Measurements from ENCODE around the gene SLC35D1.

Gene SLC35D1

DNA sequence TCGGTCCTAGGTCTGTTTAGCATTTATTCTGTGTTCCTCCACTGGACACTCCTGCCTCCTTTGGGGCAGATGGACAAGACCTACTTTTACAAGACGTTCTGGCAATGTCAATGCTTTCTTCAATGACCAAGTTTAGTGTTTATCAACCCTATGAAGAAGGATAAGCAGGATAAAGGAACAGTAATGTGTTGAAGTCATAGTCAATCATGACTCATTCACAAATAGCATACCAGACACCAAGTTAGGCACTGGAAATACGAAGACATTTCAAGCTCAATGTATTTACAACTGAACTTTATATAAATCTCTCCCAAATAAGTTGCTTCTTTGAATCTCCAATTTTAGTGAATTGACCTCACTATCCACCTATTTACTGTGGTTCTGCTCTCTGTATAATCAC lies 4.8 kb upstream of the SLC35D1 start:
- Histone ChIP-seq H3K9ac (ENCODE audit: low read length) (no peak overlapping the region), H3K4me3 (ENCODE audit: low read length) (no peak overlapping the region)
- no CpG with 5 or more reads among the region's 3 CpGs for WGBS (ENCODE audit: extremely low coverage, insufficient coverage, low lambda C conversion rate)

DNA sequence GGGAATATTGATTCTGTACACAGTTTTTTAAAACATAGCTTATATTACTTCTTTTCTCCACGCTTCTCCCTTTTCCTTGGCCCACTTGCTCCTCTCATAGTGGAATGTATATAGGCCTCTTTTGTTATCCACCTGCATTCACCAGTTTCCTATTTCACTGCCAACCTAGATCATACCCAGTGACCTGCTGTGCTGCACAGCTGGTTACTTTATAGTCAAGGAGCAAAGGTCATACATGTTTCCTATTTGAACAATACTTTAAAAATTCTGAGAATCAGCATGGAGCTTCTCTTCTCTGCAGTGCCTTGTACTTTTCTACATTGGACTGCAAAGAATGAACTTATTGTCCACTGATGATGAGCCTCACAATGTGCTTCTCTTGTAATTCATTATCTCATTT lies 4.3 kb upstream of the SLC35D1 start:
- no peak overlapping the region for H3K9ac ChIP-seq (ENCODE audit: low read length)
- no peaks in the 10 kb centered on the region for H3K27me3 ChIP-seq (ENCODE audit: insufficient read depth, low read length, poor library complexity)
- H3K4me2 ChIP-seq (ENCODE audit: low read length), result no peak overlapping the region
- H3K4ac ChIP-seq (ENCODE audit: low read depth, low read length), result no peak overlapping the region
- no peak overlapping the region for H2BK120ac ChIP-seq (ENCODE audit: low read depth, low read length)
- H3K23ac ChIP-seq (ENCODE audit: low read length), result no peak overlapping the region
- no peak overlapping the region for H4K8ac ChIP-seq (ENCODE audit: low read depth, low read length)
- no peak overlapping the region for H4K5ac ChIP-seq (ENCODE audit: low read length)
- DNase-seq, result no peak
- no peak overlapping the region for H2BK5ac ChIP-seq (ENCODE audit: low read length)
- no peaks in the 10 kb centered on the region for H3K36me3 ChIP-seq (ENCODE audit: control insufficient read depth, insufficient read depth, low read length)
- H3K27ac ChIP-seq (ENCODE audit: low read depth, low read length), result no peak overlapping the region
- H3K79me2 ChIP-seq (ENCODE audit: control insufficient read depth, insufficient read depth, low read length), result no peaks in the 10 kb centered on the region
- no peak overlapping the region for H2BK15ac ChIP-seq (replicated peaks; ENCODE audit: low read depth)
- H3K18ac ChIP-seq (ENCODE audit: low read length), result no peak overlapping the region
- no peak overlapping the region for H3K56ac ChIP-seq (ENCODE audit: low read length)
- H2AK5ac ChIP-seq (ENCODE audit: low read length), result no peak overlapping the region
- no CpG with 5 or more reads among the region's 1 CpG for WGBS (ENCODE audit: extremely low coverage, insufficient coverage, low lambda C conversion rate)
- H3K79me1 ChIP-seq (ENCODE audit: low read length), result no peaks in the 10 kb centered on the region
- no peak overlapping the region for H3K4me3 ChIP-seq (ENCODE audit: low read length)
- no peaks in the 10 kb centered on the region for H3K4me1 ChIP-seq (ENCODE audit: control insufficient read depth, low read depth, low read length)

More for the DNA sequence above, 4.8 kb upstream of the SLC35D1 start:
- Histone ChIP-seq H2BK15ac (replicated peaks; ENCODE audit: low read depth) (no peak overlapping the region), H2AK5ac (ENCODE audit: low read length) (no peak overlapping the region), H3K56ac (ENCODE audit: low read length) (no peak overlapping the region), H3K79me2 (ENCODE audit: control insufficient read depth, insufficient read depth, low read length) (no peaks in the 10 kb centered on the region), H3K4ac (ENCODE audit: low read depth, low read length) (no peak overlapping the region), H3K27ac (ENCODE audit: low read depth, low read length) (no peak overlapping the region), H2BK120ac (ENCODE audit: low read depth, low read length) (no peak overlapping the region), H3K4me2 (ENCODE audit: low read length) (no peak overlapping the region), H3K4me1 (ENCODE audit: control insufficient read depth, low read depth, low read length) (no peaks in the 10 kb centered on the region), H2BK5ac (ENCODE audit: low read length) (no peak overlapping the region), H3K23ac (ENCODE audit: low read length) (no peak overlapping the region), H3K18ac (ENCODE audit: low read length) (no peak overlapping the region), H4K5ac (ENCODE audit: low read length) (no peak overlapping the region), H4K8ac (ENCODE audit: low read depth, low read length) (no peak overlapping the region), H3K79me1 (ENCODE audit: low read length) (no peaks in the 10 kb centered on the region), H3K27me3 (ENCODE audit: insufficient read depth, low read length, poor library complexity) (no peaks in the 10 kb centered on the region), H3K36me3 (ENCODE audit: control insufficient read depth, insufficient read depth, low read length) (no peaks in the 10 kb centered on the region)
- no peak for DNase-seq

DNA sequence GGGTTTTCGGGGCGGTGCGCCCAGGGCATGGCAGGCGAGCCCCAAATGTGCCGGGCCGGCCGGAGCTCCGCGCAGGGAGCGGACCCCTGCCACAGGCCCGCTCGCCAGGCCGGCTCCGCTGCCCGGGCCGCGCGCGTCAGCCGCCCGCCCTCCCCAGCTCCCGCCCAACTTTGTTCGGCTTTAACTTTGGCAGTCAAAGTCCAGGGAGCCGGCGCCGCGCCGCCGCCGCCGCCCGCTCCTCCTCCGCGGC lies 488 bp downstream of the SLC35D1 start:
- DNase-seq, result no peak
- H2BK5ac ChIP-seq (ENCODE audit: low read length), result no peak overlapping the region

DNA sequence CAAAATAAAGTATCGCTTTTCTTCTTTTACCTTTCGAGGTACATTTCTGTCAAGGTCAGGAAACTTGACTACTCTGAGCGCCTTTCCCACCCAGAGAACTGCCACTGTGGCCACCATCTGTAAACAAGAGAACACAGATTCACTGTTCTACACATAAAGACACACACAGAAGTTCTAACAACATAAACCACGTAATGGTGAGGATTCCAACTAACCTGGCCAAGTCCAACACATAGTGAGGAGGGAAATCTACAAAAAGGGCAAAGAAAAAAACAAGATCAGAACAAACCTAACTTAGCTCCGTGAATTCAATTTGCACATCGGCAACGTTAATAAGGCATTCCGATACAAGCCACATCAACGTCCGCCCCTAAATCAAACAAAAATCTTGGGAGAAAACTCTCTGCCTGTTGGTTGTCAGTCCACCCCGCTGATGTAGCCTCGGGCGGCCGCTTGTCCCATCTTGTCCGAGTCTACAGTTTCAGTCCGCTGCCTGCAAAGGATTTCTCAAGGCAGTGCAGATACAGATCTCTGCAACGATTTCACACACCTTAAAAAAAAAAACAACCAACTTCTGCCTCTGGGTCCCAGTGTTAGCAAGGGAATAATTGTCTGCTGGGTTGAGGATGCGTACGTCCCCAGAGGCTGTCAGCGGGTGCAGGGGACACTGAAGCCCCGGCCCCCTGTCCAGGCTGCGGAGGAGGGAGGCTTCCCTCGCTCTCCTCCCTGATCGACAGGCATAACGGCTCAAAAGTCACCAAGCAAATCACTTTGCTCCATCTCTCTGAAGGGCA lies 1.0 kb downstream of the SLC35D1 start:
- peak; percentile 73 for DNase-seq

More for the DNA sequence above, 488 bp downstream of the SLC35D1 start:
- H3K4me2 ChIP-seq (ENCODE audit: low read length), result peak overlapping the region; percentile 71
- H2BK15ac ChIP-seq (replicated peaks; ENCODE audit: low read depth), result no peak overlapping the region
- H3K18ac ChIP-seq (ENCODE audit: low read length), result peak overlapping the region; percentile 89
- H3K36me3 ChIP-seq (ENCODE audit: control insufficient read depth, insufficient read depth, low read length), result no peaks in the 10 kb centered on the region
- H3K4me3 ChIP-seq (ENCODE audit: low read length), result peak overlapping the region; percentile 73
- H3K9ac ChIP-seq (ENCODE audit: low read length), result peak overlapping the region; percentile 85
- peak overlapping the region; percentile 83 for H3K23ac ChIP-seq (ENCODE audit: low read length)
- no peak overlapping the region for H2BK120ac ChIP-seq (ENCODE audit: low read depth, low read length)
- H3K79me2 ChIP-seq (ENCODE audit: control insufficient read depth, insufficient read depth, low read length), result no peaks in the 10 kb centered on the region
- peak overlapping the region; percentile 95 for H3K56ac ChIP-seq (ENCODE audit: low read length)
- WGBS (ENCODE audit: extremely low coverage, insufficient coverage, low lambda C conversion rate), result no CpG with 5 or more reads among the region's 34 CpGs
- peak overlapping the region; percentile 94 for H3K27ac ChIP-seq (ENCODE audit: low read depth, low read length)
- H4K8ac ChIP-seq (ENCODE audit: low read depth, low read length), result no peak overlapping the region
- no peaks in the 10 kb centered on the region for H3K4me1 ChIP-seq (ENCODE audit: control insufficient read depth, low read depth, low read length)
- no peak overlapping the region for H2AK5ac ChIP-seq (ENCODE audit: low read length)
- peak overlapping the region; percentile 91 for H3K4ac ChIP-seq (ENCODE audit: low read depth, low read length)
- H4K5ac ChIP-seq (ENCODE audit: low read length), result no peak overlapping the region
- no peaks in the 10 kb centered on the region for H3K79me1 ChIP-seq (ENCODE audit: low read length)
- H3K27me3 ChIP-seq (ENCODE audit: insufficient read depth, low read length, poor library complexity), result no peaks in the 10 kb centered on the region

DNA sequence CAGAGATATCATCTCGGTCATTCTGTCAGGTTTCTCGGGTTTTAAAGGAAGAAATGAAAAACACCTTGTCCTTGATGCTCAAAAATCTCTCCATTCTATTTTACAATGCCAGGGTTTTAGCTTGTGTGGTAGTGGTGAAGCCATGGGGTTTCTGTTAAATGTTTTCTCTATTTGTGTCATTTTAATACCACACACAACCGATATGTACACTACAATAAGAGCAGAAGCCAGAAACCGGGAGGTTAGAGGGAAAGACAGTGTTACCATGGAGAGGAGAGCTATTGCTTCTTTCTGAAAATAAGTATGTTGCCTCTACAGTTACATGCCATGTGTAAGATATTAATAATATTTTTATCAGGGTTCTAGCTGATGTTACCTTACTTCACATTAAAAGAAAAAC lies 2.8 kb downstream of the SLC35D1 start:
- H2AK5ac ChIP-seq (ENCODE audit: low read length), result no peak overlapping the region
- H3K27me3 ChIP-seq (ENCODE audit: insufficient read depth, low read length, poor library complexity), result no peaks in the 10 kb centered on the region
- no peak overlapping the region for H2BK15ac ChIP-seq (replicated peaks; ENCODE audit: low read depth)
- no peak overlapping the region for H3K27ac ChIP-seq (ENCODE audit: low read depth, low read length)
- no peak overlapping the region for H3K4me3 ChIP-seq (ENCODE audit: low read length)
- H3K79me1 ChIP-seq (ENCODE audit: low read length), result no peaks in the 10 kb centered on the region
- no peaks in the 10 kb centered on the region for H3K4me1 ChIP-seq (ENCODE audit: control insufficient read depth, low read depth, low read length)
- H2BK5ac ChIP-seq (ENCODE audit: low read length), result no peak overlapping the region
- WGBS (ENCODE audit: extremely low coverage, insufficient coverage, low lambda C conversion rate), result no CpG with 5 or more reads among the region's 4 CpGs
- no peak overlapping the region for H4K8ac ChIP-seq (ENCODE audit: low read depth, low read length)
- no peak overlapping the region for H3K18ac ChIP-seq (ENCODE audit: low read length)
- no peaks in the 10 kb centered on the region for H3K36me3 ChIP-seq (ENCODE audit: control insufficient read depth, insufficient read depth, low read length)
- no peak overlapping the region for H3K9ac ChIP-seq (ENCODE audit: low read length)
- H2BK120ac ChIP-seq (ENCODE audit: low read depth, low read length), result no peak overlapping the region
- H3K4me2 ChIP-seq (ENCODE audit: low read length), result no peak overlapping the region
- no peak overlapping the region for H3K4ac ChIP-seq (ENCODE audit: low read depth, low read length)
- no peak overlapping the region for H3K56ac ChIP-seq (ENCODE audit: low read length)
- H3K23ac ChIP-seq (ENCODE audit: low read length), result no peak overlapping the region
- H4K5ac ChIP-seq (ENCODE audit: low read length), result no peak overlapping the region
- no peak for DNase-seq
- no peaks in the 10 kb centered on the region for H3K79me2 ChIP-seq (ENCODE audit: control insufficient read depth, insufficient read depth, low read length)

More for the DNA sequence above, 1.0 kb downstream of the SLC35D1 start:
- Histone ChIP-seq H2BK15ac (replicated peaks; ENCODE audit: low read depth) (no peak overlapping the region), H4K8ac (ENCODE audit: low read depth, low read length) (no peak overlapping the region), H3K27me3 (ENCODE audit: insufficient read depth, low read length, poor library complexity) (no peaks in the 10 kb centered on the region), H2AK5ac (ENCODE audit: low read length) (no peak overlapping the region), H3K4me1 (ENCODE audit: control insufficient read depth, low read depth, low read length) (no peaks in the 10 kb centered on the region), H3K18ac (ENCODE audit: low read length) (no peak overlapping the region), H3K4me2 (ENCODE audit: low read length) (peak overlapping the region; percentile 65), H4K5ac (ENCODE audit: low read length) (no peak overlapping the region), H3K4ac (ENCODE audit: low read depth, low read length) (no peak overlapping the region), H2BK120ac (ENCODE audit: low read depth, low read length) (no peak overlapping the region), H3K79me2 (ENCODE audit: control insufficient read depth, insufficient read depth, low read length) (no peaks in the 10 kb centered on the region), H3K36me3 (ENCODE audit: control insufficient read depth, insufficient read depth, low read length) (no peaks in the 10 kb centered on the region), H3K9ac (ENCODE audit: low read length) (peak overlapping the region; percentile 85), H3K27ac (ENCODE audit: low read depth, low read length) (peak overlapping the region; percentile 94), H2BK5ac (ENCODE audit: low read length) (no peak overlapping the region), H3K23ac (ENCODE audit: low read length) (peak overlapping the region; percentile 29), H3K56ac (ENCODE audit: low read length) (peak overlapping the region; percentile 95), H3K79me1 (ENCODE audit: low read length) (no peaks in the 10 kb centered on the region), H3K4me3 (ENCODE audit: low read length) (peak overlapping the region; percentile 73)
- WGBS (ENCODE audit: extremely low coverage, insufficient coverage, low lambda C conversion rate), result no CpG with 5 or more reads among the region's 25 CpGs
